Rectal smooth muscle tissue (tissue), 1 donor: ENCODE results near the gene POLR3A.
"Not testable (repeated sequence)": the region's sequence is repeated elsewhere in the genome, so short reads cannot be mapped to it uniquely, and the experiment has no call there.

Source experiments
- H3K27ac ChIP-seq: one replicate; pipeline ENCODE4 v1.7.0; 2013; ENCODE audit warnings: low read depth, low read length, inconsistent platforms
- H3K27me3 ChIP-seq: one replicate; pipeline ENCODE4 v1.7.0; 2013; ENCODE audit warnings: low read length; ENCODE audit not compliant: control insufficient read depth, insufficient read depth
- H3K36me3 ChIP-seq: one replicate; pipeline ENCODE4 v1.7.0; 2013; ENCODE audit warnings: low read length; ENCODE audit not compliant: control insufficient read depth, insufficient read depth
- H3K4me1 ChIP-seq: one replicate; pipeline ENCODE4 v1.7.0; 2013; ENCODE audit warnings: low read length; ENCODE audit not compliant: control insufficient read depth, insufficient read depth
- H3K4me3 ChIP-seq: one replicate; pipeline ENCODE4 v1.7.0; 2013; ENCODE audit warnings: low read length
- H3K9ac ChIP-seq: one replicate; pipeline ENCODE4 v1.7.0; 2013; ENCODE audit warnings: low read length

POLR3A gene

DNA sequence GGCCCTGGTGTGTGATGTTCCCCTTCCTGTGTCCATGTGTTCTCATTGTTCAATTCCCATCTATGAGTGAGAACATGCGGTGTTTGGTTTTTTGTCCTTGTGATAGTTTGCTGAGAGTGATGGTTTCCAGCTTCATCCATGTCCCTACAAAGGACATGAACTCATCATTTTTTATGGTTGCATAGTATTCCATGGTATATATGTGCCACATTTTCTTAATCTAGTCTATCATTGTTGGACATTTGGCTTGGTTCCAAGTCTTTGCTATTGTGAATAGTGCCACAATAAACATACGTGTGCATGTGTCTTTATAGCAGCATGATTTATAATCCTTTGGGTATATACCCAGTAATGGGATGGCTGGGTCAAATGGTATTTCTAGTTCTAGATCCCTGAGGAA is 35.6 kb upstream of the POLR3A start:
- not testable (repeated sequence) for H3K27ac ChIP-seq, H3K4me1 ChIP-seq, H3K4me3 ChIP-seq, H3K9ac ChIP-seq, H3K36me3 ChIP-seq, H3K27me3 ChIP-seq

- Histone ChIP-seq H3K4me3 (no peak overlapping the region), H3K9ac (no peak overlapping the region), H3K4me1 (no peaks in the 10 kb centered on the region), H3K36me3 (no peaks in the 10 kb centered on the region), H3K27me3 (no peaks in the 10 kb centered on the region), H3K27ac (no peak overlapping the region)
Measured at GRCh38 chr10:78063236-78063635, 33.9 kb upstream of the POLR3A start.

GRCh38 chr10:78062296-78062695 is 33.0 kb upstream of the POLR3A start:
- no peaks in the 10 kb centered on the region for H3K36me3 ChIP-seq
- no peak overlapping the region for H3K4me3 ChIP-seq
- no peaks in the 10 kb centered on the region for H3K27me3 ChIP-seq
- no peaks in the 10 kb centered on the region for H3K4me1 ChIP-seq
- no peak overlapping the region for H3K27ac ChIP-seq
- no peak overlapping the region for H3K9ac ChIP-seq

GRCh38 chr10:78059906-78060702 is 30.8 kb upstream of the POLR3A start:
- no peak overlapping the region for H3K27ac ChIP-seq
- no peak overlapping the region for H3K4me3 ChIP-seq
- no peaks in the 10 kb centered on the region for H3K4me1 ChIP-seq
- no peaks in the 10 kb centered on the region for H3K36me3 ChIP-seq
- no peaks in the 10 kb centered on the region for H3K27me3 ChIP-seq
- no peak overlapping the region for H3K9ac ChIP-seq

DNA sequence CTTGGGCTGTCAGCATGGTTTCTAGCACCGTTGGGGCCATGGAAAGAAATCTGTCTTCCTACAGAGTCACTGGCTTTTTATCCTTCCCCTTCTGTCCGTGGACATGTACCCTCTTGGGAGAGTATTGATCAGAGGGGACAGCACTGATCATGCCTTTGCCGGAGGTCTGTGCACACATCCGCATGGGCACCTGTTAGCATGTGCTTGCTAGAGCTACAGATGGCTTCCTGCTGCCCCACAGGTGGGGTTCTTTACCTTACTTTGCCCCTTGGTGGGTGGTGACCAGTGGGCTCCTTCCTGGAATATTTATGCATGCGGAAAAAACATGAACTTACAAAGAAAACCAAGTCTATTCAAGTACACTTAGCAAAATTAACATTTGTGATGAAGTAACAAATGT is 29.2 kb upstream of the POLR3A start:
- H3K27me3 ChIP-seq = no peaks in the 10 kb centered on the region
- no peaks in the 10 kb centered on the region for H3K36me3 ChIP-seq
- no peak overlapping the region for H3K4me3 ChIP-seq
- H3K27ac ChIP-seq = no peak overlapping the region
- H3K9ac ChIP-seq = no peak overlapping the region
- H3K4me1 ChIP-seq = no peaks in the 10 kb centered on the region

GRCh38 chr10:78053211-78053868 is 24.0 kb upstream of the POLR3A start:
- H3K4me3 ChIP-seq = no peak overlapping the region
- H3K27ac ChIP-seq = no peak overlapping the region
- no peaks in the 10 kb centered on the region for H3K27me3 ChIP-seq
- H3K36me3 ChIP-seq = no peaks in the 10 kb centered on the region
- H3K9ac ChIP-seq = no peak overlapping the region
- H3K4me1 ChIP-seq = no peaks in the 10 kb centered on the region

GRCh38 chr10:78049851-78050250 is 20.5 kb upstream of the POLR3A start:
- Histone ChIP-seq H3K9ac (no peak overlapping the region), H3K4me1 (peaks cover 4% of the 10 kb centered on the region), H3K4me3 (no peak overlapping the region), H3K27me3 (no peaks in the 10 kb centered on the region), H3K36me3 (no peaks in the 10 kb centered on the region), H3K27ac (no peak overlapping the region)

DNA sequence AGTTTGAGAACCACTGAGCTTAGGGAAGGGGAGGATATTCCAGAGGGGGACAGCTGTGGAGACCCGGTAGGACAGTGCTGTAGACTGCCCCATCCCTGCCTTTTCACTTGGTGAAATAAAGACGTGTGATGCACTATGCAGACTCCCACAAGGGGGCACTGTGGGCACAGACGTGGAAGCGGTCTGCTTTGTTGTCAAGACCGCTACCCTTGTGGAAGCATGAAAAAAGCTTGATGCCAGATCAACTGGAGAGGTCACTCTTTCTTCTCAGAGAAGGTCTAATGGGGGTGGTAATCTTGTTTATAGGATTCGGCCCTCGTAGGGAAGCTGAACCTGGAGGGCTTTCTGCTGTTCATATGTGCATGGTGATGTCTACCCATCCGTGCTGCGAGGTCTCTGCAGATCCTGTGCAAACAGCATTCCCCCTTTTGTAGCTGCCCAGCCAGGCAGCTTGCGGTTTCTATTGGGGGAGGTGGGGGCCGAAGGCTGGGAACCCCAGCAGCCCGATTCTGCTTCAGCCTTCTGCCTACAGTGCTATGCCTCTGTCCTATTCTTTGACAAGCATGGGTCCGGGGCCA is 18.1 kb upstream of the POLR3A start:
- H3K27ac ChIP-seq = no peak overlapping the region
- H3K4me3 ChIP-seq = no peak overlapping the region
- H3K27me3 ChIP-seq = no peaks in the 10 kb centered on the region
- peaks cover under 1% of the 10 kb centered on the region for H3K36me3 ChIP-seq
- H3K9ac ChIP-seq = no peak overlapping the region
- H3K4me1 ChIP-seq = peaks cover 7% of the 10 kb centered on the region

- H3K27ac ChIP-seq = no peak overlapping the region
- H3K27me3 ChIP-seq = no peaks in the 10 kb centered on the region
- H3K9ac ChIP-seq = no peak overlapping the region
- H3K4me1 ChIP-seq = peaks cover 7% of the 10 kb centered on the region
- peaks cover 6% of the 10 kb centered on the region for H3K36me3 ChIP-seq
- H3K4me3 ChIP-seq = no peak overlapping the region
Measured at GRCh38 chr10:78046711-78047269, 17.5 kb upstream of the POLR3A start.

DNA sequence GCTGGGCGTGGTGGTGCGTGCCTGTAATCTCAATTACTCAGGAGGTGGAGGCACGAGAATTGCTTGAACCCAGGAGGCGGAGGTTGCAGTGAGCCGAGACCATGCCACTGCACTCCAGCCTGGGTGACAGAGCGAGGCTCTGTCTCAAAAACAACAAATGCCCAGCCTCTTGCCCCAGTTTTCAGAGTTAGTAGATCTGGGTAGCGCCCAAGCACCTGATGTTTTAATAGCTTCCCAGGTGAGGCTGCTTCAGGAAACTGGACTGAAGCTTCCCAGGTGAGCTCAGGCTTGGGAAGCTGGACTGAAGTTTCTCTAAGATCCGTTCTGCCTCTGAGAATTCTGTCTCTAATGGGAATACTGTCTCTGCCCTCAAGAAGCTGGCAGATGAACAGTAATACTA is 16.5 kb upstream of the POLR3A start:
- no peak overlapping the region for H3K27ac ChIP-seq
- no peak overlapping the region for H3K4me3 ChIP-seq
- H3K9ac ChIP-seq = no peak overlapping the region
- no peaks in the 10 kb centered on the region for H3K27me3 ChIP-seq
- H3K4me1 ChIP-seq = peaks cover 7% of the 10 kb centered on the region
- peaks cover 16% of the 10 kb centered on the region for H3K36me3 ChIP-seq

DNA sequence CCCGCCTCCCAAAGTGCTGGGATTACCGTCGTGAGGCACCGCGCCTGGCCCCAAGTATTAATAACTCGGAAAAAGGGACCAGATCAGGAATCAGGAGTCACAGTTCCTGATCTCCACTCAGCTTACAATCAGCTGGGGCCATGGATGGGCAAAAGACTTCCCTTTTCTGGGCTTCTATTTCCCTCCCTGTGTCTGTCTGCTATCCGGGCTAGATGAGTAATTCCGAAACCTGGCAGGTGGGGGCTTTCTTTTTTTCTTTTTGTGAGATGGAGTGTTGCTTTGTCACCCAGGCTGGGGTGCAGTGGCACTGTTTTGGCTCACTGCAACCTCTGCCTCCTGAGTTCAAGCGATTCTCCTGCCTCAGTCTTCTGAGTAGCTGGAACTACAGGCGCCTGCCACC is 15.9 kb upstream of the POLR3A start:
- H3K36me3 ChIP-seq = peaks cover 19% of the 10 kb centered on the region
- no peak overlapping the region for H3K9ac ChIP-seq
- H3K27ac ChIP-seq = no peak overlapping the region

GRCh38 chr10:78044699-78045098 is 15.4 kb upstream of the POLR3A start:
- Histone ChIP-seq H3K4me3 (no peak overlapping the region), H3K27me3 (no peaks in the 10 kb centered on the region), H3K4me1 (peaks cover 7% of the 10 kb centered on the region), H3K9ac (no peak overlapping the region), H3K36me3 (peaks cover 22% of the 10 kb centered on the region), H3K27ac (no peak overlapping the region)

More for the DNA sequence above, 15.9 kb upstream of the POLR3A start:
- Histone ChIP-seq H3K4me3 (no peak overlapping the region), H3K27me3 (no peaks in the 10 kb centered on the region), H3K4me1 (peaks cover 7% of the 10 kb centered on the region)
